A673 (cell line): ENCODE results near the gene PLD2. TPM values are rescaled to one million over a fixed set of nuclear protein-coding genes. Genes with fewer than 3 reads are reported as not detected.

Source experiments
- BruUV-seq: library from RNA; stranded (reverse); fragments of 400-500 nt; replicated peaks from 2 replicates; lab custom pipeline; 2021; lab: Mats Ljungman, UMichigan
- CTCF ChIA-PET: fragments of 300-600 bp; sonication (Branson Sonifier 250); formaldehyde crosslinking; loops from one replicate; lab custom pipeline; 2022; ENCODE audit warnings: antibody characterized with exemption; lab: Charles Lee
- POLR2A ChIA-PET: fragments of 300-600 bp; sonication (Branson Sonifier 250); formaldehyde crosslinking; loops from one replicate; lab custom pipeline; 2022; ENCODE audit warnings: antibody characterized with exemption; ENCODE audit not compliant: low non-redundant PET; lab: Charles Lee
- DNase-seq: peaks from one replicate; pipeline ENCODE4 v3.0.0-alpha.2; 2015; ENCODE audit warnings: low spot score
- H3K27ac ChIP-seq: fragments of 200-600 bp; sonication (generic); 2 replicates; pipeline ENCODE4 v1.5.1; 2016; ENCODE audit warnings: mixed run types, low read depth, mild to moderate bottlenecking, mixed read lengths, antibody characterized with exemption, low read length; ENCODE audit not compliant: poor library complexity, severe bottlenecking
- H3K27me3 ChIP-seq: fragments of 200-600 bp; sonication (generic); replicated peaks from 2 replicates; pipeline ENCODE4 v1.6.1; 2017; ENCODE audit warnings: mixed run types, low read depth, mild to moderate bottlenecking, mixed read lengths, antibody characterized with exemption, low read length; ENCODE audit not compliant: insufficient read depth, poor library complexity
- H3K36me3 ChIP-seq: fragments of 200-600 bp; sonication (generic); 2 replicates; pipeline ENCODE4 v1.6.1; 2016; ENCODE audit warnings: mixed run types, mild to moderate bottlenecking, mixed read lengths, antibody characterized with exemption, low read length; ENCODE audit not compliant: insufficient read depth, poor library complexity, severe bottlenecking
- H3K4me1 ChIP-seq: fragments of 200-600 bp; sonication (generic); 2 replicates; pipeline ENCODE4 v1.6.1; 2017; ENCODE audit warnings: mixed run types, mild to moderate bottlenecking, mixed read lengths, antibody characterized with exemption, low read length; ENCODE audit not compliant: insufficient read depth, poor library complexity, severe bottlenecking
- H3K4me3 ChIP-seq: fragments of 200-600 bp; sonication (generic); 2 replicates; pipeline ENCODE4 v1.5.1; 2016; ENCODE audit warnings: low read depth, mixed run types, mild to moderate bottlenecking, mixed read lengths, low read length; ENCODE audit not compliant: poor library complexity, severe bottlenecking
- H3K9me3 ChIP-seq: fragments of 200-600 bp; sonication (generic); 2 replicates; pipeline ENCODE4 v1.6.1; 2016; ENCODE audit warnings: mixed run types, low read depth, mild to moderate bottlenecking, mixed read lengths, antibody characterized with exemption, low read length; ENCODE audit not compliant: poor library complexity, severe bottlenecking
- CTCF ChIP-seq: fragments of 300-800, 200-600 bp; sonication (generic); conservative IDR thresholded peaks from 2 replicates; pipeline ENCODE4 v1.5.1; 2017; ENCODE audit warnings: low read depth, mild to moderate bottlenecking, antibody characterized with exemption, low read length, moderate library complexity, mixed read lengths
- EZH2 ChIP-seq: fragments of 200-600 bp; sonication (generic); IDR thresholded peaks from 2 replicates; pipeline ENCODE4 v1.6.1; 2017; ENCODE audit warnings: borderline replicate concordance, low read depth, mild to moderate bottlenecking, mixed read lengths, antibody characterized with exemption, low read length; ENCODE audit not compliant: poor library complexity, severe bottlenecking
- intact Hi-C: fragments of 100-400 bp; cut with micrococcal nuclease; formaldehyde crosslinking; loops from one replicate; pipeline ENCODE4 v1.10.0; 2022; ENCODE audit not compliant: unreplicated experiment
- total RNA-seq: library from RNA; stranded (reverse); gene quantifications from 2 replicates; pipeline ENCODE4 v1.2.3, GENCODE V29; 2021

Gene PLD2
- total RNA-seq, 1 experiment from 2014 or later, result 20.1 TPM

GRCh38 chr17:4851084-4851483, 44.1 kb downstream of the PLD2 start:
- H3K4me3 ChIP-seq, result no peak overlapping the region
- POLR2A ChIA-PET, result no interaction called here
- BruUV-seq, result no TSS peak
- H3K36me3 ChIP-seq, result no peaks in the 10 kb centered on the region
- no peaks in the 10 kb centered on the region for H3K9me3 ChIP-seq
- intact Hi-C loops, result no loop called here
- H3K27me3 ChIP-seq, result no peaks in the 10 kb centered on the region
- TF ChIP-seq EZH2, result no peak
- no peak for TF ChIP-seq CTCF
- peak overlapping the region; percentile 29 for H3K27ac ChIP-seq
- H3K4me1 ChIP-seq, result peaks cover 8% of the 10 kb centered on the region
- CTCF ChIA-PET, result no interaction called here
- DNase-seq, result no peak

- CTCF ChIA-PET, result interaction anchor here (0.6 kb wide), 1 partner anchor 34 kb away, joined by 4 read pairs; no protein-coding TSS in a partner anchor
- POLR2A ChIA-PET, result interaction anchor here (0.7 kb wide), 1 partner anchor 66 kb away, joined by 6 read pairs; no protein-coding TSS in a partner anchor
- peak; percentile 63 for DNase-seq
- Histone ChIP-seq H3K4me3 (no peak overlapping the region), H3K27ac (no peak overlapping the region), H3K4me1 (peaks cover 8% of the 10 kb centered on the region), H3K9me3 (no peaks in the 10 kb centered on the region), H3K27me3 (no peaks in the 10 kb centered on the region), H3K36me3 (no peaks in the 10 kb centered on the region)
- no TSS peak for BruUV-seq
- TF ChIP-seq EZH2 (no peak), CTCF (no peak)
- intact Hi-C loops, result no loop called here
Observed at GRCh38 chr17:4852567-4853207, 45.7 kb downstream of the PLD2 start.

- BruUV-seq, result no TSS peak
- no peaks in the 10 kb centered on the region for H3K36me3 ChIP-seq
Observed at GRCh38 chr17:4853208-4853671, 46.3 kb downstream of the PLD2 start.

More at GRCh38 chr17:4853208-4853671, 46.3 kb downstream of the PLD2 start:
- Histone ChIP-seq H3K27me3 (no peaks in the 10 kb centered on the region), H3K9me3 (no peaks in the 10 kb centered on the region), H3K27ac (peak overlapping the region; percentile 19), H3K4me3 (no peak overlapping the region), H3K4me1 (peaks cover 13% of the 10 kb centered on the region)
- DNase-seq, result no peak
- intact Hi-C loops, result no loop called here
- ChIA-PET CTCF (no interaction called here), POLR2A (no interaction called here)
- TF ChIP-seq EZH2, result no peak
- no peak for TF ChIP-seq CTCF
